Dedifferentiated amniotic fluid mesenchymal stem cell (primary cell): ENCODE measurements around the gene PLSCR4.
A peak's percentile ranks its signal among the peaks of the same experiment; 100 is the strongest.

Experiments
- DNase-seq: peaks from one replicate; pipeline ENCODE4 v3.0.0-alpha.2; 2016; ENCODE audit errors: extremely low spot score

PLSCR4 gene

DNA sequence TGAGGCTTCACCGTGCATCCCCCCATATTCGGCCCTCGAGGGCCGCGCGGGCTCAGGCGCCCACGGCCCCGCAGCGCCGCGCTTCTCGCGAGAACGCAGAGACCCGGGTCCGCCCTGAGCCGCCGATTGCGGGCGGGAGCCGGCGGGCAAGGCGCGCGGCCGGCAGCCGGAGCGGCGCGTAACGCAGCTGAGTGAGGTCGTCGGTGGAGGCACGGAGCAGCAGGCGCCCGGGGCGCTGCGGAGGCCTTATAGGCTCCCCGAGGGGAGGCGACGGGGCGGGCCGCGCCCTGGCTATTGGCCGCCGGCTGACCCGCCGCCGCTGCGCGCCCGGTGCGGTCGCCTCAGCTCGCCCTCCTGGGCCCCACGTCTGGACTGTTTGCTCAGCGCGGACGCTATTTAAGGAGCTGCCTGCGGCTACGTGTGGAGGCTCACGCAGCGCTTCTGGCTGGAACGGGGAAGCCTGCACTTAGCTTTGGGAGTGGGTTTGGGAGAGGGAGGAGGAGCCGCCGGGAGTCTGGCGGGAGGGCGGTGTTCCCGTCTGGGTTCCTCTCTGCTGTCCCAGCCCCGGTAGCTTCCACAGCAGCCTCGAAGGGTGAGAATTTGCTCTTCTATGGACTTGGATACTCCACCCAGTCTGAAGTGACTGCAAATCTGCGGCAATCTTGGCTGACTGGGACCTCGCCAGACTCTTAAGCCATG is 89.8 kb downstream of the PLSCR4 start, which contains the start of gene PLOD2:
PLOD2 (minus strand) TSS at position 221 of the 699 bp plus-strand sequence; CDS start at position 26, 195 bp downstream.
- DNase-seq, result peak; percentile 88

DNA sequence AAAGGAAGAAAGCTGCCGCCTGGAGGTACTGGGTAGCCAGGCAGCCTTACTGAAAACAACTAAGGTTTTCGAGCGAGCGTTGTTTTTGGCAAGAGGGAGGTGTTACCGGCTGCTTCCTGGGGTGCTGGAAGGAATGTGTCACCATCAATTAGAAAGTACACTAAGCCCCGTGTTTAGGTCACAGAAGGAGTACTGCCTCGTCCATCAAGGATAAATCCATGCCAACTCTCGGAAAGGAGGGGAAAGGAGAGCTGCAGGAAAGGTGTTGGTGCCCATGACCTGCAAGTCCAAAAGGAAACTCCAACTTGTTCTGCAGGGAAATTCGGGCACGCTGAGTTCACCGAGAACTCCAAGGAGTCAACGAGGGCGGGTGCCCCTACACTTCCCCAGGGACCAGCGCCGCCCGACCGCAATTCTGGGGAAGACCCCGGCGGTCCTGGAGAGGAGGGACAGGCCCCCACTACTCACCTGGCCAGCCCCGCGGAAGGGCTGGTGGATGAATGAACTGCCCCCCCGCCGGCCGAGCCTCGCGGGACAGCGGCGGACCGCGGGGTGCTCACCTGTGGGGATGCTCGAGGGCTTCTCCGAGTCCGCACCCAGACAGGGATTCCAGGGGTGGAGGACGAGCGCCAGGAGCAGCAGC is 90.5 kb downstream of the PLSCR4 start:
- peak; percentile 76 for DNase-seq

DNA sequence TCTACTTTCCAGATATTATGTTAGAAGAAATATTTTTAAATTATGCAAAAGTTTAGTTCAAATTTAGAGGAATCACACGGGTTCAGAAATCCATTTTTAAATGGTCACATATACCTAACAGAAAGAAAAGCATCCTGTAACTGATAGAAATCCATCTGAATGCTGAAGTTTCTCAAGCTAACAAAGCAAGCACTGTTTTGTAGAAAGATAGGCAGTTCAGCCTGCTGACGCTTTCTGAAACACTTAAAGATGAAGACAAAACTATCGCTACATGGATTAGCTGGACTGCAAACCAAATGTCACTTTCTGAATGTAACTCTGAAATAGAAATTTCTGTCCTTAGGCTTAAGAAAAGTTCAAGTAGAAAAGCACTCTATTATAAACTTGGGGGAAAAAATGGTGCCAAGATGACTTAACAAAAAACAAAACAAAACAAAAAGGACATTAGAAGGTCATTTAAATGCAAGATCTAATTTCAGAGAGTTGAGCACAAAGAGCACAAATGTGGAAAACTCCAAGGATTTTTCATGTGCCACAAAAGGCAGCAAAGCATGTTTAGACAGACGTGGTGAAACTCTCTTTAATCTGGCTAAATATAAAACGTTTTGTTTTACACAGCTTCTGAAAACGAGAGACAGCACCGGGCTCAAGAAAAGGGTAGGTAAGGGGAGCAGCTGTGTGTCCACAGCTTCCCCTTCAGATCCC is 91.1 kb downstream of the PLSCR4 start:
- no peak for DNase-seq

DNA sequence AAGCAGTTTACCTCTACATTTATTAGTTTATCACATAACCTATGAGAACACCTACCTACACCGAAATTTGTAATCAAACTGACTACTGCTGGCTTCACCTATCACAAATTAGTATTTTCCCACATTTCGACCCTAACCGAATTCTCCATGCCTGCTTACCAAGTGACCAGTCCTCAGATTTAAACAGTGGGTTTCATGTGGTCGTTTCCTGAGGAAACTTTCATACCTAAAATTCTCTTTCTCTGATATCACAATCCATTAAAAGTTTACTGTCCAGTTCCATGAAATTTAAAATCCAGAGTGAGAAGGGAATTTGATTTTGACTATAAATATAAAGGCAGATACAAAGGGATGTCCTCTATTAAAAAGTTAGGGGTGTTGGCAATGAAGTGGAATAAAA is 91.9 kb downstream of the PLSCR4 start:
- no peak for DNase-seq

DNA sequence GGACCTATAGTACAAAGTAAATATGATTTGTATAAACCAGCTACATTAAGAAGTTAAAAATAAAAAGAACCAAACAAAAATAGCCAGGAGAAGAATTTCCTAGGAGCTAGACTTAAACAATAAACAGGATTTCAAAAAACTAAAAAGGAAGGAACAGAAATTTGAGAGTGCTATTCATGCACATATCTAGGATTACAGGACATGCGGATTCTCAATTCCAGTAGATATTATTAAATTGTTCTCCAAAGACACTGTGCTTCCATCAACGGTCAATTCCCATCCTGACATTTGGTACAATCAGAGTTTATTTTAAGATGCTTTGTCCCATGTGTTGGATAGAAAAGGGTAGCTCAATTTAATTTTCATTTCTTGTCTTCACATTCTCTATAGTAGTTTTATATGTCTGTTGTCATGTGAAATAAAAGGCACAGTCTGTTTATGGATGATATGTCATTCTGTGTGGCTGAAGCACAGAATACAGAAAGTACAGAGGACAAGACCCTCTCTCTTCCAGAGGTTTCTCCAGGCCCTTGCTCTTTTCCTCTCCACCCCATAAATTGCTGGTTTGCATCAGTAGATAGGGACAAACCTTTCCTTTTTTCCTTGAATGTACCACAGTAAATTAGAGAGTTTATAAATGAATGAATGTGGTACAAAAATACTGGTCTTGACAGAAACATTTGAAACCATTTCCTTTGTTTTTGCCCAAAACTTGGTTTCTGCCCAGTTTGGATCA is 93.4 kb downstream of the PLSCR4 start:
- no peak for DNase-seq

DNA sequence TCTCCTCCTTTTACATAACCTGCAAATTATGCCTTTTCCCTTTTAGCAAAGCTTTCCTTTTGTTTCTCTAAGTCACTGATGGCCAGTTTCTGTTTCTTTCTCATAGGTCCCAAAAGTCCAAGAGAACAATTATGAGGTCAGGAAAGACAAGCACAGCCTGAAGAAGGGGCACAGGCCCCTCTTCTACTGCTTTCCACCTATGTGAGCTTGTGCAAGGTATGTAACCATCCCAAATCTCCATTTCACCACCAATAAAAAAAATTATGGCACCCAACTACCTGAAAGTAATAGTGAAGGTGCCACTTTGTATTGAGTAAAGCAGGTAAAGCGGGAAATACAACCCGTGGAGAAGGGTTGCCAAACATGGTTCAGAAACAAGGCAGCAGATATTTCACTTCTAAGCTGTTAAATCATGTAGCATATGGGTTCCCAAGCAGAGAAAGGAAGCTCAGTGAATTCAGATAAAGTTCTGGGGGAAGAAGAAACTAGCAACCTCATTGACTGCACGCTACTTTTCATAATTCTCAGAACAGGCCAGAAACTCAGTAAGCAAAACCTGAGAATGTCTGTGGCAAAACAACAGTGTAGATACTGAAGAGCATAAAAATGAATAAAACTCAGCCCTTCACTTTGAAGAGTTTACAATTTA is 94.1 kb downstream of the PLSCR4 start:
- no peak for DNase-seq

DNA sequence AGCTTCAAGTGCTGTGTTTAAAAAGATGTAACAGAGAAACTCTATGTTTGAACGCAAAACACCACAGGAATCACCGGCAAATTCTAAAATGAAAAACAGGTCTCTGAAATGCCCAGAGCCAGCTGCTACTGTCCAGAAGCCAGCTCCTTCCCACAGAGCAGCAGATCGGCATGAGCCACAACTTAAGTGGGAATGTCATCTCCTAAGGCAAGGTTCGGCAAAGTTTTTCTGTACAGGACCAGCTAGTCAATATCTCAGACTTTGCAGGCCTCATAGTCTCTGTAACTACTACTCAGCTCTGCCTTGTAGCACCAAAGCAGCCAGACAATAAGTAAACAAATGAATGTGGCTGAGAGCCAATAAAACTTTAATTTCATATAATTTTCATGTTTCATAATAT is 94.8 kb downstream of the PLSCR4 start:
- no peak for DNase-seq

DNA sequence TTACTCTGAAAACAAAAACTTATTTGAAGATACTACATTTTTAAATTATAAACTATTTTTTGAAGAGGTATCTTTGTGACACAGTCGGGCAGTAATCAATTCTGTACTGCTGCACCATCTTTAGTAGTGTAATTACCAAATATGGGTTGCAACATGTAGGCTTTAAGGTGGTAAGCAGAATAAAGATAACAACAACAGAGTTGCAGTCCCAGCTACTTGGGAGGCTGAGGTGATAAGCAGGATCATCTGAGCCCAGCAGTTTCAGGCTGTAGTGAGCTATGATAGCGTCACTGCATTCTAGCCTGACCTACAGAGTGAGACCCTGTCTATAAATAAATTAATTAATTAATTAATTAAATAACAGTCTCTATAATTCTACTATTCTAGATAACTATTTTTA is 95.9 kb downstream of the PLSCR4 start:
- no peak for DNase-seq

DNA sequence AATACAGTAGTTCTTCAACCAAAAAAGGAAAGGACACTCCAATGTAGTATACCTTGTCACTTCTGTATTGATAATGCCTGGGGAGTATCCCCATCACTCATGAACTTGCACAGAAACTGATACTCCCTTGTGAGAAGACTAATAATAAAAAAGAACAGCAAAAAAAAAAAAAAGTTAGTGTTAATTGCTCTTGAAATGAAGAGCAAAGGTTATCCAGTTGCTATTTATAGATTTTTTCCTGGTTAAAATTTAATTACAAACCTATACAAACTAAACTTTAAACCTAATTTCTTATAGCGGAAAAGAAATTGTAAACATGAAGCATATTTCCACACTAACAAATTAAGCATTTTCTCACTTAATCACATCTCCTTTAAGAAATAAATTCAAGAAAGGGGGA is 96.6 kb downstream of the PLSCR4 start:
- DNase-seq, result no peak

DNA sequence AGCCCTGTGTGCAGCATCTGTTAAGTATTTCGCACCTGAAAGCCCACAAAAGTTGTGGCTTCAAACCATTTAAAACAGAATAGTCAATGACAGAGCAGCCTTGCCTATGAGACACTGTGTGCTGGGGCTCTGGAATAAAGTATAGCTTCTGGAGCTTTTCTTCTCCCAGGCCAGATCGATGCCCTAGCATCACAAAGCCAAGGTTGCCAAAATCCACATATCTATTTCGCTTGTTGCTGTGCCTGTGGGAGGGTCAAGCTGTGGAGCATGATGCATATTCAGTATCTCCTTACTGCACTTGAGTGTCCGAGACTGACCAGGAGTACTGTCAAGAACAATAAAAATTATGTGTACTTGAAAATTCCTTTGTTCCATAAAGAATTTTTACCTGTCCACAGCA is 97.5 kb downstream of the PLSCR4 start:
- DNase-seq, result no peak

DNA sequence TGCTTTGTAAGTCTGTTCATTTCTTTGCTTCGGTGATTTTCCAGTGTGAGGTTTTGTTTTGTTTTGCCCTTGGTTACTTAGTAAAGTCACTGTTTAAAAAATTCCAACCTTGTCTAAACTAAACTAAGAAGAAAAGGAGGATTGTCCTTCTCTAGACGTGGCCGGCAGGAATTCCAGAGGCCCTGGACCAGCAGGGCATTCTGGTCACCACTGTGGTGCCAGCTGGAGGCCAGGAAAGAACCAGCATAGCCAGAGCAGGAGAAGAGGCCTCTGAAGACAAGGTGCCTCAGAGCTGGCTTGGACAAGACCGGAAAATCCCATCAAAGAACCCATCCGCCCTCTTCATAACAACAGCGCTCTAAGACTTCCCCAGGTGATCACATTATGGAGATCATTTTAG is 98.1 kb downstream of the PLSCR4 start:
- no peak for DNase-seq

DNA sequence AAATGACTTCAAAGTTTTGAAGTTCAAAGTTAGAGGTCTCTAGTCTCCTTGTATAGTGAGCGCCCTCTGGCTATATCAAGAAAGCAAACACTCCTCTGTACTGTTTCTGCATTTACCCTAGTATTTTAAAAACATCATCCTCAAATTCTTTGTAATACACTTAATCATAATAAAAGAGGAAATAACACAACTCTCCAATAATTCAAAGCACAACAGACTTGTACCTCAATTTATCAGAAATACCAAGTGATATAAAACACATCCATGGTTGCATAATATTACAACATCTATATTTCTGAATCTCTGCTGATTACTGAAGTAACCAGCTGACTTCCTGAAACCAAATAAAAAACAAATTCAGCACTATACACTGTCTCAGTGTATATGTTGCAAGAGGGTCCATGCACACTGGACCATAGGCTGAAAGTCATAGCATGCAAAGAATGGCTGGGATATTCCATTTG is 102.4 kb downstream of the PLSCR4 start:
- no peak for DNase-seq

DNA sequence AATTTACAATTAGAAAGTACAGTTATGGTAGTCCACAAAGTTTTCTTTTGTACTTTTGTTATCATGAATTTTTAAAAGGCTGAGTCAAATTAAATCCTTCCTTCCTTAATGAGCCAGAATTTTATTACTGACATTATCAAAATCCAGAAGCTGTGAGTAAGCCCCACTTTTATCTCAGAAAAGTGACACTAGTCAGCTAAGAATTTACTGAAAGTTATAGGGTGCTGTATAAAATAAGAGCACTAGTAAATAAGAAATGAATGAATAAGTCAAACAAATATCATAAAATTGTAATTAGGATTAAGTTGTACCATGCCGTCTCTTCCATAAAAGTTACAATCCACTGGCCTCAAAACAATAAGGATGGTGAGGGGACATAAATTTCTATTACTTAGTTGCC is 105.3 kb downstream of the PLSCR4 start:
- no peak for DNase-seq

DNA sequence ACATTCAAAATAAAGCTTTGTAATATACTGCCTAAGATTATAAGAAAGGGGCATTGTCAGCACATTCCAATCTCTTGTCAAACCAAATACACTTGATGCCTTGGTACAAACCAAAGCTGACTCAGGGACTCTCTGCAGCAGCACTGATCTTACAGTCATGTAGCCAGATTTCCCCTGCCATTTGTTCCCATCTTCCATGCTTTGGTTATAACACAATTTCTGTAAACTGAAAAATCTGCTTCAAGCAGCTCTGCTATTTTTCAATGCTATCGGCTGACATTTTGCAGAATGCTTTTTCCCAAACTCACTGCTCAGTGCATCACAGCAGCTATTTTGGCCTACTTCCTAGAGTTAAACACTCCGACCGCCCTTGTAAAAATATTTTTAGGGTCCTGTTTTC is 108.1 kb downstream of the PLSCR4 start:
- peak; percentile 35 for DNase-seq
